ENCODE data around the gene GRPEL1.
"Not testable (repeated sequence)": the region's sequence is repeated elsewhere in the genome, so short reads cannot be mapped to it uniquely, and the experiment has no call there.

Gene GRPEL1

DNA sequence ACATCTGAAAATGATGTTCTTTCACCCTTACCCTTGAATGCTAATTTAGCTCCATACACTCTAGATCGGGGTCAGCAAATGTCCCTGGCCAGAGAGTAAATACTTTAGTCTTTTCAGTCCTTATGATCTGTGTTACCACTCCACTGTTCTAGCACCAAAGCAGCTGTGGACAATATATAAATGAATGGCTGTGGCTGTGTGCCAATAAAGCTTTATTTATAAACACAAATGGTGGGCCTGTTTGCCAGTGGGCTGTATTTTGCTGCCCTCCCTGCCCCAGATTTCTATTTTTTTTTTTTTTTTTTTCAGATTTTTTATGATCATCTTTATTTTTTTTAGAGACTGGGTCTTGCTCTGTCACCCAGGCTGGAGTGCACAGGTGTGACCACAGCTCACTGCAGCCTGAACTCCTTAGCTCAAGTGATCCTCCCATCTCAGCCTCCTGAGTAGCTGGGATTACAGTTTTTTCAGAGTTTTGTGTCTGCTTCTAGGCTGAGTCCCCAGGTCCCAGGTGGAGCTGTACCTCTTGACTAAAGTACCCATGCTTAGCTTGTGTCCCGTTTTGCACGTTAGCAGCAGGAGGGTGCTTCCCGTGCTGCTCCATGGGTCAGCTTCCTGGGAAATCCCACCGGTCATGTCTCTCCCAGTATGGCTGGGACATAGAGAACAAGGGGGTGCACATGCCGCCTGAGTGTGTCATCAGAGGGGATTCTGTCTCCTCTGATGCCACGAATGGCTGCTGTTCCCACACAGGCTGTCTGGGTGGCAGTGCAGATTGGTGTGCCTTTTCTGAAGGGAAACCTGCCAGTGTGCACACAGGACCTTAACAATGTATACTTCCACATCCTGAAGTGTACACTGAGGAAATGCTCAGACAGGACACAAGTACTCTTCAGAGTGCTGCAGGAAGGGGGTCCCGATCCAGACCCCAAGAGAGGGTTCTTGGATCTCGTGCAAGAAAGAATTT, 16.0 kb upstream of the GRPEL1 start:
- H3K36me3 ChIP-seq (ENCODE audit: control insufficient read depth, insufficient read depth, low read length), result no peaks in the 10 kb centered on the region
- H3K79me2 ChIP-seq, result no peaks in the 10 kb centered on the region
- TF ChIP-seq, protein P1, sequence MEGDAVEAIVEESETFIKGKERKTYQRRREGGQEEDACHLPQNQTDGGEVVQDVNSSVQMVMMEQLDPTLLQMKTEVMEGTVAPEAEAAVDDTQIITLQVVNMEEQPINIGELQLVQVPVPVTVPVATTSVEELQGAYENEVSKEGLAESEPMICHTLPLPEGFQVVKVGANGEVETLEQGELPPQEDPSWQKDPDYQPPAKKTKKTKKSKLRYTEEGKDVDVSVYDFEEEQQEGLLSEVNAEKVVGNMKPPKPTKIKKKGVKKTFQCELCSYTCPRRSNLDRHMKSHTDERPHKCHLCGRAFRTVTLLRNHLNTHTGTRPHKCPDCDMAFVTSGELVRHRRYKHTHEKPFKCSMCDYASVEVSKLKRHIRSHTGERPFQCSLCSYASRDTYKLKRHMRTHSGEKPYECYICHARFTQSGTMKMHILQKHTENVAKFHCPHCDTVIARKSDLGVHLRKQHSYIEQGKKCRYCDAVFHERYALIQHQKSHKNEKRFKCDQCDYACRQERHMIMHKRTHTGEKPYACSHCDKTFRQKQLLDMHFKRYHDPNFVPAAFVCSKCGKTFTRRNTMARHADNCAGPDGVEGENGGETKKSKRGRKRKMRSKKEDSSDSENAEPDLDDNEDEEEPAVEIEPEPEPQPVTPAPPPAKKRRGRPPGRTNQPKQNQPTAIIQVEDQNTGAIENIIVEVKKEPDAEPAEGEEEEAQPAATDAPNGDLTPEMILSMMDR (IDR thresholded peaks at IDR 0.05), result no peak
- no peak overlapping the region for H3K9ac ChIP-seq
- H3K4me3 ChIP-seq (ENCODE audit: low read depth, low read length), result no peak overlapping the region
- H3K4me1 ChIP-seq, result no peaks in the 10 kb centered on the region
- no peak overlapping the region for H3K4me2 ChIP-seq (ENCODE audit: low read length)
- H3K27me3 ChIP-seq (ENCODE audit: control insufficient read depth, insufficient read depth, low read length), result no peaks in the 10 kb centered on the region
- H3K27ac ChIP-seq, result no peak overlapping the region
- no peaks in the 10 kb centered on the region for H3K9me3 ChIP-seq (ENCODE audit: control insufficient read depth, low read length)
- H2AFZ ChIP-seq, result no peak overlapping the region

DNA sequence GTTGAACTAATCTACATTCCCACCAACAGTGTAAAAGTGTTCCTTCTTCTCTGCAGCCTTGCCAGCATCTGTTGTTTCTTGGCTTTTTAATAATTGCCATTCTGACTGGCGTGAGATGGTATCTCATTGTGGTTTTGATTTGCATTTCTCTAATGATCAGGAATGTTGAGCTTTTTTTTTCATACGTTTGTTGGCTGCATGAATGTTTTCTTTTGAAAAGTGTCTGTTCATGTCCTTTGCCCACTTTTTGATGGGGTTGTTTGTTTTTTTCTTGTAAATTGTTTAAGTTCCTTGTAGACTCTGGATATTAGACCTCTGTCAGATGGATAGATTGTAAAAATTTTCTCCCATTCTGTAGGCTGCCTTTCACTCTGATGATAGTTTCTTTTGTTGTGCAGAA, 12.0 kb upstream of the GRPEL1 start:
- not testable (repeated sequence) for H3K9ac ChIP-seq; H3K4me1 ChIP-seq; H2AFZ ChIP-seq; H3K4me3 ChIP-seq (ENCODE audit: low read depth, low read length); H3K9me3 ChIP-seq (ENCODE audit: control insufficient read depth, low read length); H3K27ac ChIP-seq; H3K36me3 ChIP-seq (ENCODE audit: control insufficient read depth, insufficient read depth, low read length); H3K79me2 ChIP-seq; H3K27me3 ChIP-seq (ENCODE audit: control insufficient read depth, insufficient read depth, low read length); H3K4me2 ChIP-seq (ENCODE audit: low read length)

DNA sequence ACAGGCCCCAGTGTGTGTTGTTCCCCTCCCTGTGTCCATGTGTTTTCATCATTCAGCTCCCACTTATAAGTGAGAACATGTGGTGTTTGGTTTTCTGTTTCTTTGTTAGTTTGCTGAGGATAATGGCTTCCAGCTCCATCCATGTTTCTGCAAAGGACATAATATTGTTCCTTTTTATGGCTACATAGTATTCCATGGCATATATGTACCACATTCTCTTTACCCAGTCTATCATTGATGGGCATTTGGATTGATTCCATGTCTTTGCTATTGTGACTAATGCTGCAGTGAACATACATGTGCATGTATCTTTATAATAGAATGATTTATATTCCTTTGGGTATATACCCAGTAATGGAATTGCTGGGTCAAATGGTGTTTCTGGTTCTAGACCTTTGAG, 11.6 kb upstream of the GRPEL1 start:
- not testable (repeated sequence) for H3K79me2 ChIP-seq; H3K9me3 ChIP-seq (ENCODE audit: control insufficient read depth, low read length); H3K9ac ChIP-seq; H3K27ac ChIP-seq; H2AFZ ChIP-seq; H3K36me3 ChIP-seq (ENCODE audit: control insufficient read depth, insufficient read depth, low read length); H3K4me1 ChIP-seq; H3K4me2 ChIP-seq (ENCODE audit: low read length); H3K27me3 ChIP-seq (ENCODE audit: control insufficient read depth, insufficient read depth, low read length); H3K4me3 ChIP-seq (ENCODE audit: low read depth, low read length)

DNA sequence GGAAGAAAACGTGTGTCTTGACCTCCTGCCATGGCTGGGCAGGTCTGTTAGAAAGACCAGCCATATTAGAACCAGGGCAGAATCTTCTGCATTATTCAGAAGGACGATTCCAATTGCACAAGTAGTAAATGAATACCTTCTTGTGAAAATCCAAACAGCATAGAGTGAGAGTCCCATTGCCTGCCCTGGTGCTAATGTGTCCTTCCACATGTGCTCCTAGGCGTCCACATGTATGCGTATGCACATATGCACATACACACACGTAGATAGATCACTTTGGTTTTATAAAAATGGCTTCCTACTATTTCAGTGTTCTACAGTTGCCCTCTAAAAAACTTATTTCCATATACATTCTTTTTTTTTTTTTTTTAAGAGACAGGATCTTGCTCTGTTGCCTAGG, 10.2 kb upstream of the GRPEL1 start:
- H3K9ac ChIP-seq, result no peak overlapping the region
- H3K9me3 ChIP-seq (ENCODE audit: control insufficient read depth, low read length), result no peaks in the 10 kb centered on the region
- no peaks in the 10 kb centered on the region for H3K27me3 ChIP-seq (ENCODE audit: control insufficient read depth, insufficient read depth, low read length)
- no peak overlapping the region for H2AFZ ChIP-seq
- no peak overlapping the region for H3K4me3 ChIP-seq (ENCODE audit: low read depth, low read length)
- no peaks in the 10 kb centered on the region for H3K36me3 ChIP-seq (ENCODE audit: control insufficient read depth, insufficient read depth, low read length)
- TF ChIP-seq, protein P1 (IDR thresholded peaks at IDR 0.05), result no peak
- H3K79me2 ChIP-seq, result no peaks in the 10 kb centered on the region
- H3K4me1 ChIP-seq, result no peaks in the 10 kb centered on the region
- H3K27ac ChIP-seq, result no peak overlapping the region
- H3K4me2 ChIP-seq (ENCODE audit: low read length), result no peak overlapping the region

DNA sequence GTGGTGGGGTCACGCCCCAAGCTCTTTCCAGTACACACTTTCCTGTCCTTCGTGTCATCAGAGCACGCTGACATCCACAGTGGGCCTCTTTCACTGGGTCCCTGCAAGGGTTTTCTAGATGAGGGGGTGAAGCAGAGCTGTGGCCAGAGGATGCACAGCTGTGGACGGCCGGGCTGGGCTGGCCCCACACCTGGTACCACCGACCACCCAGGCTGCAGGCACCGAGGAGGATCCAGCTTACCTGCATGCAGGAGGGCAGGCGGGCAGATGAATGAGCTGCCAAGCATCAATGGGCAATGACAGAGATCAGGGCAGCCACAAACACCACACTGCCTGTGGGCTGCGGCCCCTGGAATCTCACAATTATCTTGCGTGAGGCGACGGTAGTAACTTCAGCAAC, 9.5 kb upstream of the GRPEL1 start:
- H3K27me3 ChIP-seq (ENCODE audit: control insufficient read depth, insufficient read depth, low read length), result no peaks in the 10 kb centered on the region
- H3K9me3 ChIP-seq (ENCODE audit: control insufficient read depth, low read length), result no peaks in the 10 kb centered on the region
- TF ChIP-seq, protein P1 (IDR thresholded peaks at IDR 0.05), result no peak
- H3K4me3 ChIP-seq (ENCODE audit: low read depth, low read length), result no peak overlapping the region
- H3K9ac ChIP-seq, result no peak overlapping the region
- no peak overlapping the region for H3K4me2 ChIP-seq (ENCODE audit: low read length)
- H3K36me3 ChIP-seq (ENCODE audit: control insufficient read depth, insufficient read depth, low read length), result no peaks in the 10 kb centered on the region
- no peaks in the 10 kb centered on the region for H3K79me2 ChIP-seq
- H2AFZ ChIP-seq, result no peak overlapping the region
- H3K27ac ChIP-seq, result no peak overlapping the region
- no peaks in the 10 kb centered on the region for H3K4me1 ChIP-seq
